Right renal cortex interstitium (tissue), 3 donors: ENCODE data around the gene CNIH1. TPM values are rescaled to one million over a fixed set of nuclear protein-coding genes. Genes with fewer than 3 reads are reported as not detected.
"Not testable (repeated sequence)": the region's sequence is repeated elsewhere in the genome, so short reads cannot be mapped to it uniquely, and the experiment has no call there.

Experiments used
- DNase-seq, 3 donors: peaks; one replicate each; pipeline ENCODE4 v3.0.0-alpha.2; 2013; ENCODE audit warnings: low read depth in 3 of 3, low spot score in 2 of 3
- polyA plus RNA-seq, 3 donors: library from polyadenylated mRNA; unstranded; fragments of 120-200 nt; gene quantifications; one replicate each; pipeline ENCODE4 v1.2.1, GENCODE V29; 2013; ENCODE audit not compliant: insufficient read length in 3 of 3

CNIH1 gene
- polyA plus RNA-seq, 3 donors = 156 to 157 (median 156) TPM

DNA sequence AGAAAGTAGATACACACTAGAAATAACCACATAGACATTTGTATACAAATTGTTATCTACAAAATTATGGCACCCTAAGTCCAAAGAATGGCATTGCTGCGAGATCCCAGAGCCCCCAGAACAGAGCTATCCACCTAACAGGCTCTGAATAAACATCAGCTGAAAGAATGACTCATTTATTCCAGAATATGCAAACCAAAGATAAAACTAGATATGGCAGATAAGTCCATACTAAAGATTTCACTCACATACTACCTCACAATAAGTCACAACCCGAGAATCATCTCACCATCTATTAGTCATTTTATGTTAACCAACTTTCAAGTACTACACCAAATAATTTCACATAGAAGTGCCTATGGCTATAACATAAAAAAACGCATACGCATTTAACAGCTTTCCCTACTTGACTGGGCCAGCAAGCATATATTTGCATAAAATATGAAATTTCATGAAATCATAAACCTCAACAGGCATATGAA is 5.6 kb downstream of the CNIH1 start:
- no peak for DNase-seq

DNA sequence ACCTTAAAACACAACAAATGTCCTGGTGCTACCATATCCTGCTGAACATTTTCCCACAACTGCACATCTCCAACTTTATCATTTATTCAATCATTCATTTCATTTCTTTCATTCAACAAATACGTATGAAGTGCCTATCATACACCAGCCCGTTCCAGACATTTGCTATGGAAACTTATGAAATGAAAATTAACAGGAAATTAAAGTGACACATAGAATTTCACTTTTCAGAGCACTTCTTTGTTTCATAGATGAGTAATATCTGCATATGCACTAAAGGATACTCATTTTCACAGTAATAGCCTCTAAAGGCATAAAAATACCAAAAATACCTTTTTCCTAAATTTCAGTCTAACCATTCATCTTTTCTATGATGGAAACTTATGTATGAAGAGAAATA is 12.6 kb downstream of the CNIH1 start:
- no peak for DNase-seq

DNA sequence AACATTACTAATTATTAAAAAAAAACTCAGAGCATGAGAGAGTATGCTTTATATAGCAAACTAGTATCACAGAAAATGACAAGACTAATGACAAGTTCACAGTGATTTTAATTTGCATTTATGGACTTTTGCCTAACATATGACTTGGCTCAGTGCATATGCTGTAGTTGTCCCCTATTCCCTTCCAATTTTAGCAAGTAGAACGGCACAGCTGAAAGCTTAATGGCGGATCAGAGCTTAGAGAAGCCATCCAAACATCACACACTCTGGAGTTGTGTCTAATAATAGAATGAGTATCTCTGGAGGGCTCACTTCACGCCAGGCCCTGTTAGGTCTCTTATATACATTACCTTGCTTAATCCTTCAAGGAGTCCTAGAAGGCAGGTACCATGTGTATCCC is 13.3 kb downstream of the CNIH1 start:
- no peak for DNase-seq

DNA sequence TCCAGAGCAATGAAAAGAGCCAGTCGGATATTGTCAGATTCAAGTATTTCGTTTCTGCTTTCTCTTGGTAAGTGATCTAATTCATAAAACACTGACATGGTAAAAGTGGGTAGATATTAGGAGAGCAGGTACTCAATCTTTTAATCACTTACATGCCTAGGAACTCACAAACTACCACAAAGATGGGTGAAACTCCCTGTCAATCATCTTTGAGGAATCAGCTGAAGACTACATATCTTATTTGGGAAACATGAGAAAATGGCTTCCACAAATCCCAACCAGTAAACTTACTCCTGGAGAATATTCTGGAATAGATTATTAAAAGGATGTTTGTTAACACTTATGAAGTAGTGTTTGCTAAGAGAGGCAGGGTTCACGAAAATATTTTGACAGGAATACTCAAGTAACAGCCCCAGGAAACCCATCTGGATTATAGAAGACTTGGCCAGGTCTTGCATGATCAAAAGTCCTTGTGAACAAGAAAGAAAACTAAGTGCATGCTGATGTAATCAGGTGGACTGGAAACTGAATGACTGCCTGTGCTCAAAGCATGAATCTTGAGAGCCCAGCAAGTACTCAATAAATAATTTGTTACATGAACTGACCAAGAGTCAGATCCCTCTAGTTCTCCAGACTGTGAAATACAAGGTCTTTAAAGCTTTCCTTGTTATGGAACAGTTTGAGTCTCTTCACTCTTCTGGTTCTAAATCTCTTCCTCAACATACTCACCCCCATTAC is 15.5 kb downstream of the CNIH1 start:
- no peak for DNase-seq

DNA sequence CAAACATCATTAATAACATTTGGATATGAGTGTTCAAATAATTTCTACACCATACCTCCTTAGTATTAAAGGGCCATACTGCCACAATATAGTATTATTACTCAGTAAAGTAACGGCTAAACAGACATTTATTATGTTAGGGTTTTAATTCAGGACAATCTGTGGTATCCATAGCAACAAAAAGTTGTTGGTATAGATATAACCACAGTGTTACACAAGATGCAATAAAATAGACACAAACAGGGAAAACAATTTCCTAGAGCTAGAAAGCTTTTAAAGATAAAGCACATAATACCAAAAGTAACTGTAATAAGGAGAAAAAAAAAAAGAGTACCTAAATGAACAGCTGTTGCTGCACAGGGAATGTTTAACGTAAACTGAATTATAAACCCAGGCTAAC is 16.1 kb downstream of the CNIH1 start:
- no peak for DNase-seq

DNA sequence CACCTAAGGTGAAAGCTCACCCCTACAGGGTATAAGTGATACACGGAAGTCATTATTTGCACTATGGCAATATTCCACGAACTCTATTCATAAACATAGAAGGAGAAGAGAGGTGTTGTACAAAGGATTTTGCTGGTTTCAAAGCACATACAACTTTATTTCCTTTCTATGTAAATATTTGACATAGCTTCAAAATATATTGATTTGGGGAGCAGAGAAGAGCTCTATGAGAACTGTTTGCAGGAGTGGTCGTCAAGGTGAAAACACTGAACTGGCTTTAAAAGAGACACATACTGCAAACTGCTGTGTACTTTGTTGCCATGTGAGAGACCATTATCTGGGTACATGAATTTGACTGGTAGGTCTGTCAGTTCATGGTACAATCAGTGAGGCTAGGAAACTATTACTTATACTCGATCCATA is 16.7 kb downstream of the CNIH1 start:
- DNase-seq = no peak

DNA sequence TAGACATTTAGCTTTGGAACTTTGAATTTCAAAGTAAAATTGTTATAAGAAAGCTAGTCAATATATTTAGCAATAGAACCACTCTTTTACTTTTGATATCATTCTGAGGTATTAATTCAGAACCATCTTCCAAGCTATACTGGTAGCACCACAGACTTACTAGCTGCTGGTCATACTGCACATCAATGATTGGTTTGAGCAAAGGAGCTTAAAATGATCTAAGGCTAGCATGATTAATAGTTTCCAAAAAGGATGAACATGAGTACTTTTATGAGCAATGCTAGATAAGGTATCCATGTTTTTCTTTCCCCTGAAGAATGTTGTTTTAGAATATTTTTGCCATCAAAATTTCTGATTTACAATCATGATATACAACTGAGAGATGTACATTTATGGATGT is 17.2 kb downstream of the CNIH1 start:
- no peak for DNase-seq

DNA sequence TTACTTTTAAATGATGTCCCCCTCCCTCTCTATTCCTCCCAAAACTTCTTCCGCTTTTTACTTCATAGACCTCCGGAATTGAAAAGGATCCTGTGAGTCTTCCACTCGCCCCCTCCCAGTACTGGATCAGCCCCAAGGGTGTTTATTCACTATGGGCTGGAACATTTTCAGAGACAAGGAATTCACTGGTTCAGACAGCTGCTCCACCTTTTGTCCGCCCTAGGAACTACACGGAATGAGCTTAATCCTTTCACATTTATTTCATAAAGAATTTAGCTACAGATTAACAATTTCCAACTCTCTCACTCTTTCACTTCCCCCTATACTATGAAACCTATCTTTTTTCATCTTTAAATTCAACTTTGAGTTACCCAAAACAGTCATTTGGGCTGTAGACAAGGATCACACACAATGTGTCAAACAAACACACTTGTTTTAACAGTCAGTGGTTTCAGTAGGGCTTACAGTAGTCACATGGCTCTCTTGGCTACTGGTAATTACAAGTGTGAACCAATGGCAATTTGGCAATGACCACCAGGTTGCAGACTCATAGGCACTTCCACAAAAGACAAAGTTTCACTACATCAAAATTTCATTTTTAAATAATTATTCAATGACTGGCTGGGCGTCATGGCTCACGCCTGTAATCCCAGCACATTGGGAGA is 20.6 kb downstream of the CNIH1 start:
- no peak for DNase-seq

DNA sequence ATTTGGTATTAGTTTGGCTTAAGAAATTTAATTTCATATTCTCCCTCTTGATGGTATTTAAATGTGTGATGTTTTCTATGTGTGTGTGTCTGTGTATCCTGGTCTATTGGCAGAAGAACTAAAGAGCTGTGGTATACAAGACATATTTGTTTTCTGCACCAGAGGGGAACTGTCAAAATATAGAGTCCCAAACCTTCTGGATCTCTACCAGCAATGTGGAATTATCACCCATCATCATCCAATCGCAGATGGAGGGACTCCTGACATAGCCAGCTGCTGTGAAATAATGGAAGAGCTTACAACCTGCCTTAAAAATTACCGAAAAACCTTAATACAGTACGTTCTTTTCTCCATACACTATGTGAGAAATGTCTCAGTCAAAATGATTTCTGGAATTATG is 29.8 kb downstream of the CNIH1 start:
- no peak for DNase-seq

DNA sequence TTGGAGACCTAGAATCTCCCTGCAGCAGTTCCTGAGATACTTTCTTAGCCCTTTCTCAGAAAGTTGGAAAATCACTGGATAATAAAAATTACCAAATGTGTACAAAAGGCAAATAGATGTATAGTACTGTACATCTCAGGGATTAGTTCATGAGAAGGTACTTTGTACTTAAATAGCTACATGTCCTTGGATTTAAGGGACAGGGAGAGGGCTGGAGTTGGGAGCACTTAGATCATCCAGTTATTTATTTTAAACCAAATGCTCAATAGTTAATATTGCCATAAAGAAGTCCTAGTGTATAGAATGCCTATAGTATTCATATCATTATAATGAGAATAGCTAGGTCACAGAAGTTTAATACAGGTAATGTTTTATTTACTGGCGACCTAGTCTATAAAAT is 31.0 kb downstream of the CNIH1 start:
- no peak for DNase-seq

DNA sequence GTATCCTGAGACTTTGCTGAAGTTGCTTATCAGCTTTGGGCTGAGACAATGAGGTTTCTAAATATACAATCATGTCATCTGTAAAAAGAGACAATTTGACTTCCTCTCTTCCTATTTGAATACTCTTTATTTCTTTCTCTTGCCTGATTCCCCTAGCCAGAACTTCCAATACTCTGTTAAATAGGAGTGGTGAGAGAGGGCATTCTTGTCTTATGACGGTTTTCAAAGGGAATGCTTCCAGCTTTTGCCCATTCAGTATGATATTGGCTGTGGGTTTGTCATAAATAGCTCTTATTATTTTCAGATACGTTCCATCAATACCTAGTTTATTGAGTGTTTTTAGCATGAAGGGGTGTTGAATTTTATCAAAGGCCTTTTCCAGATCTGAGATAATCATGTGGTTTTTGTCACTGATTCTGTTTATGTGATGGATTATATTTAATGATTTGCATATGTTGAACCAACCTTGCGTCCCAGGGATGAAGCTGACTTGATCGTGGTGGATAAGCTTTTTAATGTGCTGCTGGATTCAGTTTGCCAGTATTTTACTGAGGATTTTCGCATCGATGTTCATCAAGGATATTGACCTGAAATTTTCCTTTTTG is 37.7 kb downstream of the CNIH1 start:
- not testable (repeated sequence) for DNase-seq

DNA sequence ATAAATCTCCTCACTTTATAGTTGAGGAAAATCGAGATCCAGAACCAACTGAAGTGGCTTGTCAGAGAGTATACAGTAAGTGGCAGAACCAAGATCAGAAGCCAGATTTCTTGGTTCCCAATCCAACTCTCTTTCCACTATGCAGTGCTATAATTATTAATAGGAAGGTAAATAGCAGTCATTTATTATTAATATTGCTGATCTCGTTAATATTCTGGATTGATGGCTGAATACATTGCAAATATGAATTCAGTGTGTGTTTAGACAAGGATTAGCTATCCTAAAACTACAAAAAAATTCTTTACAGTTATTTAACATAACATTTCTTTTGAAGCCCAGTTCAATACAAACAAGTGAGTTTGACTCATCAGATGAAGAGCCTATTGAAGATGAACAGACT is 41.6 kb downstream of the CNIH1 start:
- no peak for DNase-seq

DNA sequence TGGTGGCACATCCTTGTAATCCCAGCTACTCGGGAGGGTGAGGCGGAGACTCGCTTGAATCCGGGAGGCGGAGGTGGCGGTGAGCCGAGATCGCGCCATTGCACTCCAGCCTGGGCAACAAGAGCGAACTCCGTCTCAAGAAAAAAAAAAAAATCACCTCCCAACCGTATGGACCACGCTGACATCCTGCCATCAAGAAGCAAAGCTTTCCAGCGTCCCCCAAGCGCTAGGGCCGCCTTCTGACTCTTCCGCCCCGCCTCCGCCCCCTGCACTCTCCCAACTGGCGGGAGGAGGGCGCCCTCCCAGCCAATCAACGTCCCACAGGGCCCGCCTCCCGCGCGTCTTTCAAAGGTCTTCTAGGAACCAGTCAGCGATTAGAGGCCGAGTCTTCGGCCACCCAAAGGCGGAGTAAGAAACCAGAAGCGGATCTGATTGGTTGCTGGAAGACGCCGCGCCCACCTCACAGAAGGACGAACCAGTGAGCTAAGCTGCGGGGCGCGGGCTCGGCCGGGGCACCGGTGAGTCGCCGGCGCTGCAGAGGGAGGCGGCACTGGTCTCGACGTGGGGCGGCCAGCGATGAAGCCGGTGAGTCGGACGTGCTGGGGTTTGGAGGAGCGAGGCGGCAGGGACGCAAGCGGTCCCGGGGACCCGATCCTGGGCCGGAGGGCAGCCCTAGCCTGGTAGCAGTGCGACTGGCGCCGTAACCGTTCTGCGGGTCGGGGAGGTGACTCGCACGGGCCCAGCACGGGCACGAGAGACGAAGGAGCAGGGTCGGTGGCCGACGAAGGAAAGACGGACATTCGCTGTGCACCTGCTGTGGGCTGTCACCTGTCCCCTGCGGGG is 44.5 kb downstream of the CNIH1 start, which contains the start of gene CDKN3:
CDKN3 (plus strand) TSS at position 515 of the 843 bp plus-strand sequence; CDS start at position 577, 62 bp downstream.
- peak; percentile 94 to 98 (median 97) for DNase-seq

DNA sequence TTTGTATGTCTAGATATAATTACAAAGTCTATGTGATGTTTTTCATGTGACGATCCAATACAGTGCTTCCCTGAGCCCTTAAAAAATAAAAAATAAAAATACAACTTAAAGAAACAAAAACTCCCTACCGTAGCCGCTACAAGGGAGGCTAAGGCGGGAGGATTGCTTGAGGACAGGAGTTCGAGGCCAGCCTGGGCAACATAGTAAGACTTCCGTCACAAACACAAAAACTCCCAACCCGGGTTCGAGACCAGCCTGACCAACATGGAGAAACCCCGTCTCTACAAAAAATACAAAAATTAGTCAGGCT is 45.0 kb downstream of the CNIH1 start:
- DNase-seq = no peak

DNA sequence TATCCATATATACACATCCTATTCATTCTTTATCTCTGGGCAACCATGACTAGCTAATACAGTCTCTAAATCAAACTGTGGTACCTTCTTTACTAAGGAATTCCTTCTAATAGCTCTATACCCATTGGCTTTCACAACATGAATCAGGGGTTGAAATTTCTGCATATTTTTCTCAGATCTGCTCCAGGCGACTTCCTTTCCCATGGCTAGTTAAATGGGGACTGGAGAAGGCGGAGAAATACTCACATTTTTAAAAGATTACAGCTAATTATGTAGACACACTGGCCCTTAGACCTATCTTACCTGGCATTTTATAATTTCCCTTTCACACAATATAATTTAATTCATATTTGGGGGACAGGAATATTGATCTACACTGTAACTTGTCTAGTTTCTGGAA is 45.5 kb downstream of the CNIH1 start:
- DNase-seq = no peak

DNA sequence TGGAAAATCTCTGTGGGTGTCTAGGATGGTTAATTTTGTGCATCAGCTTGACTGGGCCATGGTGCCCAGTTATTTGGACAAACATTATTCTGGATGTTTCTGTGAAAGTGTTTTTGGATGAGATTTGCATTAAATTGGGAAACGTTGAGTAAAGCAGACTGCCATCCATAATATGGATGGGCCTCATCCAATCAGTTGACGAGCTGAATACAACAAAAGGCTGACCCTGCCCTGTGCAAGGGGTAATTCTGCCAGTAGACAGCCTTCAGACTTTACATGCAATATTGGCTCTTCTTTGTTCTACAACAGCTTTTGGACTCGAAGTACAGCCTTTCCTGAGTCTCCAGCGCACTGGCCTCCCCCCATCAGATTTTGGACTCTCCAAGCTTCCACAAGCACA is 45.9 kb downstream of the CNIH1 start:
- DNase-seq = no peak

DNA sequence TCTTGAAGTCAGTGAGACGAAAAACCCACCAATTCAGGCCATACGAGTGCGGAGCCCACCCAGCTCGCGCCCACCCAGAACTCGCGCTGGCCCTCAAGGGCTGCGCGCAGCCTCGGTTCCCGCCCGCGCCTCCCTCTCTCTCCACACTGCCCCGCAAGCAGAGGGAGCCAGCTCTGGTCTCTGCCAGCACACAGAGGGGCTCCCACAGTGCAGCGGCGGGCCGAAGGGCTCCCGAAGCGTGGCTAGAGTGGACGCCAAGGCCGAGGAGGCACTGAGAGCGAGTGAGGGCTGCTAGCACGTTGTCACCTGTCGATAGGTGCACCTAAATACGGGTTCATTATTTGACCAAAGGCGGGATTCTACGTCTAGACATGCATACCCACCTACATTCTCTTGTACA is 46.6 kb downstream of the CNIH1 start:
- DNase-seq = no peak

DNA sequence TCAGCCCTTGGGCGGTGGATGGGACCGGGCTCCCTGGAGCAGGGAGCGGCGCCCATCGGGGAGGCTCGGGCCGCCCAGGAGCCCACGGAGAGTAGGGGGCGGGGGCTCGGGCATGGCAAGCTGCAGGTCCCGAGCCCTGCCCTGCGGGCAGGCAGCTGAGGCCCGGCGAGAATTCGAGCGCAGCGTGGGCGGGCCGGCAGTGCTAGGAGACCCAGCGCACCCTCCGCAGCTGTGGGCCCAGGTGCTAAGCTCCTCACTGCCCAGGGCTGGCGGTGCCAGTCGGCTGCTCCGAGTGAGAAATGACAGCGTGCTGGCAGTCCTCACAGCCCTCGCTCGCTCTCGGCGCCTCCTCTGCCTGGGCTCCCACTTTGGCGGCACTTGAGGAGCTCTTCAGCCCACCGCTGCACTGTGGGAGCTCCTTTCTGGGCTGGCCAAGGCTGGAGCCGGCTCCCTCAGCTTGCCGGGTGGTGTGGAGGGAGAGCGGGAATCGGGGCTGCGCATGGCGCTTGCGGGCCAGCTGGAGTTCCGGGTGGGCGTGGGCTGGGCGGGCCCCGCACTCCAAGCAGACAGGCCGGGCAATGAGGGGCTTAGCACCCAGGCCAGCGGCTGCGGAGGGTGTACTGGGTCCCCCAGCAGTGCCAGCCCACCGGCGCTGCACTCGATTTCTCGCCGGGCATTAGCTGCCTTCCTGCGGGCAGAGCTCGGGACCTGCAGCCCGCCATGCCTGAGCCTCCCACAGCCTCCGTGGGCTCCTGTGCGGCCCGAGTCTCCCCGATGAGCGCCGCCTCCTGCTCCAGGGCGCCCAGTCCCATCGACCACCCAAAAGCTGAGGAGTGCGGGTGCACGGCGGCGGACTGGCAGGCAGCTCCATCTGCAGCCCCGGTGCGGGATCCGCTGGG is 47.9 kb downstream of the CNIH1 start:
- DNase-seq = not testable (repeated sequence)

DNA sequence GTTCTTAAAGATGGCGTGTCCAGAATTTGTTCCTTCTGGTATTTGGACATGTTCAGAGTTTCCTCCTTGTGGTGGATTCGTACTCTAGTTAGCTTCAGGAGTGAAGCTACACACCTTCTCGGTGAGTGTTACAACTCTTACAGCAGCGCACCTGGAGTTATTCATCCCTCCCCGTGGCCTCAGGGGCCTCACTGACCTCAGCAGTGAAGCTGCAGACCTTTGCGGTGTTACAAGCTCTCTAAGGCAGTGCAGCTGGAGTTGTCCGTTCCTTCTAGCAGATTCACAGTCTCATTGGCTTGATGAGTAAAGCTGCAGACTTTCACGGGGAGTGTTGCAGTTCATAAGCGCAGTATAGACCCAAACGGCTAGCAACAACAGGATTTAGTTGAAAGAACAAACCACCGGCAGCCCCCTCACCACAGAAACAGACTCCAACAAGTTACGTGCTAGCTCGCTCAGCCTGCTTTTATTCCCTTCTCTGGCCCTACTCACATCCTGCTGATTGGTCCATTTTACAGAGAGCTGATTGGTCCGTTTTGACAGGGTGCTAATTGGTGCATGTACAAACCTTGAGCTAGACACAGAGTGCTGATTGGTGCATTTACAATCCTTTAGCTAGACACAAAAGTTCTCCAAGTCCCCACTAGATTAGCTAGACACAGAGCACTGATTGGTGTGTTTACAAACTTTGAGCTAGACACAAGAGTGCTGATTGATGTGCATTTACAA is 48.9 kb downstream of the CNIH1 start:
- no peak for DNase-seq
